LNCaP clone FGC (cell line): ENCODE measurements around the gene IL1RL1.

Experiments used
- DNase-seq: peaks from one replicate; pipeline ENCODE4 v3.0.0-alpha.2; 2011; ENCODE audit warnings: low read depth
- H3K4me3 ChIP-seq: 2 replicates; pipeline ENCODE4 v1.5.1; 2011; ENCODE audit warnings: mild to moderate bottlenecking, low read depth, low read length, control low read depth
- CTCF ChIP-seq: IDR thresholded peaks from 2 replicates; pipeline ENCODE4 v1.5.1; 2012; ENCODE audit warnings: mild to moderate bottlenecking; ENCODE audit not compliant: control insufficient read depth, insufficient read depth; ENCODE audit errors: extremely low read depth

IL1RL1 gene

GRCh38 chr2:102301867-102302362 is 9.4 kb upstream of the IL1RL1 start:
- no peak for DNase-seq
- no peak overlapping the region for H3K4me3 ChIP-seq
- 0 out of 2 replicates have a peak, but pooled peaks have one; percentile 22 for TF ChIP-seq CTCF

DNA sequence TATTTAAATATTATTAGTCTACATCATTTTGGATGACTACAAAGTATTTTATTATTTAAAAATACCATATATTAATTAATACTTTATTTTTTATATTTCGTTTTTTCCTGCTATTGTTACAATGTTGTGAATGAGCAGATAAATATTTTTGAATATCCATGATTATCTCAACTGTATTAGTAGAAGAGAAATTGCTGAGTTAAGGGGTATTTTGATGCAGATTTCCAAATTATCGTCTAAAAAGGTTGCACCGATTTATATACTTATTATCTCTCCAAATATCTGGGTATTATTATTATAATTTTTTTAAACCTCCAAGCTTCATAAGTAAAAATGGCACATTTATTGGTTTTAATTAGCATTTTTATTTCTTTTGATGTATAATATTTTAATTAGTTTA is 8.9 kb upstream of the IL1RL1 start:
- no peak for DNase-seq
- no peak for TF ChIP-seq CTCF
- no peak overlapping the region for H3K4me3 ChIP-seq

DNA sequence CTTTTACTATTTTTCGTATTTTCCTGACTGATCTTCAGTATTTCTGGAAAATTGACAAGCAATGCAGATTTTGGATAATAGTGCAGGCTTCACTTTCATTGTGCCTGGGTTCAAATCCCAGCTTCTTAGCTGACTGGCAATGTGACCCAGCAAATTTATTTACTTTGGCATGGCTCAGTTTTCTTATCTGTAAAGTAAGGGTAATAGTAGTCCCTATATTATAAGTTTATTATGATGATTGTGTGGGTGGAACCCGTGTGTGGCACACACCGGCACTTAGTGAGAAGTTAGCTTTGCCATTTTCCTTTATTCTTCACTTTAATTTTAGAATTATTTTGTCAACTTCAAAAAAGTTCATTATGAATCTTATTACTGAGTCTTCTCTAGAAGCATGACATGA is 7.8 kb upstream of the IL1RL1 start:
- DNase-seq = no peak
- H3K4me3 ChIP-seq = no peak overlapping the region
- no peak for TF ChIP-seq CTCF

DNA sequence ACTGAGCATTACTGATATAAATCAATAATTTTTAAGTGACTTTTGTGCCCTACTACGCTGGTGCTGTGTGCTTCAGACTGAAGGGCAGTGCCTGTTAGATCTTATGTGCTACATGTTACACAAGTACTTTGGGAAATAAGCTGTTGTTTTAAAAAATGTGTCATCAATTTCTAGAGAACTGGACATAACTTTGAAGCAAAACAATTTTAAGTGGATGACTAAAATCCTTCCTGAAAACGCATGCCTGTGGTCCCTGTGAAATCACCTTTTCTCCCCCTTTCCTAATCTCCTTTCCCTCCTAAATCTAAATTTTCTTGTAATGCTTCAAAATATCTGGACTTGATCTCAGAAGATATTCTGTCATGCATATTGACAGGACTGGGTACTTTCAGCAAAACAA is 7.1 kb upstream of the IL1RL1 start:
- H3K4me3 ChIP-seq = no peak overlapping the region
- DNase-seq = no peak
- TF ChIP-seq CTCF = no peak

- TF ChIP-seq CTCF = no peak
- DNase-seq = no peak
- H3K4me3 ChIP-seq = no peak overlapping the region
These were observed 6.4 kb upstream of the IL1RL1 start for GRCh38 chr2:102304711-102305611.

- no peak for TF ChIP-seq CTCF
These were observed 5.2 kb upstream of the IL1RL1 start for GRCh38 chr2:102306125-102306524.

More at GRCh38 chr2:102306125-102306524, 5.2 kb upstream of the IL1RL1 start:
- DNase-seq = no peak
- H3K4me3 ChIP-seq = no peak overlapping the region
